IMR-90 (cell line): ENCODE measurements around the gene LAMA2.

Experiments used
- CEBPB ChIP-seq: IDR thresholded peaks from 2 replicates; pipeline ENCODE4 v1.6.1; 2012; ENCODE audit warnings: low read depth, low read length, improper control_type of control experiment
- CHD1 ChIP-seq: IDR thresholded peaks from 2 replicates; pipeline ENCODE4 v1.6.1; 2012; ENCODE audit warnings: low read depth, low read length, improper control_type of control experiment
- CTCF ChIP-seq: conservative IDR thresholded peaks from 2 replicates; pipeline ENCODE4 v1.5.1; 2012; ENCODE audit warnings: mild to moderate bottlenecking, low read depth, low read length, improper control_type of control experiment
- FOS ChIP-seq: fragments of 150-350 bp; IDR thresholded peaks from 2 replicates; pipeline ENCODE4 v1.6.1; 2016; ENCODE audit warnings: low read depth, low read length
- MAZ ChIP-seq: IDR thresholded peaks from 2 replicates; pipeline ENCODE4 v1.6.1; 2012; ENCODE audit warnings: low read depth, mild to moderate bottlenecking, low read length, improper control_type of control experiment, moderate library complexity, borderline replicate concordance
- POLR2A ChIP-seq: IDR thresholded peaks from 2 replicates; pipeline ENCODE4 v1.6.1; 2012; ENCODE audit warnings: mild to moderate bottlenecking, low read depth, low read length
- RAD21 ChIP-seq: IDR thresholded peaks from 2 replicates; pipeline ENCODE4 v1.6.1; 2012; ENCODE audit warnings: low read length, improper control_type of control experiment
- RFX5 ChIP-seq: IDR thresholded peaks from 2 replicates; pipeline ENCODE4 v1.8.0; 2012; ENCODE audit warnings: low read depth, mild to moderate bottlenecking, low read length, moderate library complexity
- SMC3 ChIP-seq: fragments of 150-350 bp; IDR thresholded peaks from 2 replicates; pipeline ENCODE4 v1.6.1; 2016; ENCODE audit warnings: low read depth, mild to moderate bottlenecking, antibody characterized with exemption, low read length, moderate library complexity

- no peak for TF ChIP-seq SMC3
- no peak for TF ChIP-seq RFX5
- TF ChIP-seq CTCF: no peak
- TF ChIP-seq POLR2A: no peak
- TF ChIP-seq CEBPB: peak; percentile 1; the same call in 1 of the 2 replicates
- TF ChIP-seq RAD21: no peak
- TF ChIP-seq MAZ: no peak
- TF ChIP-seq FOS: no peak
- no peak for TF ChIP-seq CHD1
These were observed 630.5 kb downstream of the LAMA2 start for GRCh38 chr6:129513471-129513870.
